Measurements from ENCODE around the gene TLE1. TPM values are rescaled to one million over a fixed set of nuclear protein-coding genes. Genes with fewer than 3 reads are reported as not detected.
"Not testable (repeated sequence)": the region's sequence is repeated elsewhere in the genome, so short reads cannot be mapped to it uniquely, and the experiment has no call there.

TLE1 gene
- total RNA-seq, 1 donor from 2014 or later: 36.6 TPM

DNA sequence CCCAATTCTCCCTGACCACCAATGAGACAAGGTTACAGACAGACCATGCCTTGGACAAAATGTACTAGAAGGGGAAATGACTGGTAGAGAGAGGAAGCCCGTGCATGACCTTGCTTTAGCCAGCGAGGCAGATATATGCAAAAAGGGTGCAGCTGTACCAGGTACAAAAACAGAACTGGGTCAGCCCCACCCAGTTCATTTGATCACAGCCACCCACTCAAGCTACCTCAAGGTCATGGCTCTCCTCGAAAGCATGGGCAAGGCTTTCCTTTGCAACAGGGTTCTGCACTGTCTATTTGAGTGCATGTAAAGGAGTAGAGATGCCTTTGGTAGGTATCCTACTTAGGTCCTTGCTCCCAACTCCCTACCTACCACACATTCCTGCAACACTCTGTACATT is 33.3 kb downstream of the TLE1 start:
- ATAC-seq (peak; percentile 69), DNase-seq (ENCODE audit: low spot score) (no peak)

DNA sequence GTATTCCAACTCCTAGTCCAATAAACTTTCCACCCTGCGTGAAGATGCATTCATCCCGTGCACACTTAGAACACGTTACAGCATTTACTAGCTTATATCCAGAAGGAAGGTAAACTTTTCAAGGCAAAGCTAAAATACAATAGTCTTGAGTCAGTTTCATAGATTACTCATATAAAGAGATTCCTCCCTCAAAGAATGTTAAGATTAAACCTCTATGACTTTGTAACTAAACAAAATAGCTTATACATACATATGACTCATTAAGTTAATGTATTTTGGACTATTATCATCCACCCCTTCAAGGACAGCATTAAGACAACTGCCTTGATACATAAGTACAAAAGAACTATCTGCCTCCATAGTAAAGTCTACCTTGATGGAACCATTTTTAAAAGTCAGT is 36.1 kb downstream of the TLE1 start:
- ATAC-seq (no peak), DNase-seq (ENCODE audit: low spot score) (no peak)

DNA sequence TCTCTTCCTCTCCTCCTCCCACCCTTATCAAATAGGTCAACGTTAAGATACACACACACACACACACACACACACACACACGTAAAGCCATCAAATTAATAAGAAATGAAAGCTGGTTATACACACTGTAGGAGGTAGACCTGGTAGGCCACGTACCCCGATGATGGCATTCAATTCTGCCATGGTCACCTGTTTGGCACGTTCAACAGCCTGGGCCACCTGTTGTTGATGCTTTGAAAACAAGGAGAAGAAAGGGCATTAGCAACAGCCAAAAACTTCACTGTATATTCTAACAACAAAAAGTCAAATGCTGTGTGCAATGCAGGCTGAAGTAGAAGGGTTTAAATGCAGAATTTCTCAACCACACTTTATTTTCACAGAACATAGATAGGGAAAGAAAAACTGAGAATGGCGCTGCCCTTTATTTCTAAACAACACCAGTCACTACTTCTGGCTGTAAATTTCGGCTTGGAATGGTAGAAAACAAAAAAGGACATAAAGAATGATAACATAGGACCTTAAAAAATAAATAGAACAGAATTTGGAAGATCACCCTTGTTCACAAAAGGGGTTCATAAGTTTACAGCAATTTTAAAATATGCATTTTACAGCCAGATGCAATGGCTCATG is 37.2 kb downstream of the TLE1 start:
- ATAC-seq (no peak), DNase-seq (ENCODE audit: low spot score) (no peak)

DNA sequence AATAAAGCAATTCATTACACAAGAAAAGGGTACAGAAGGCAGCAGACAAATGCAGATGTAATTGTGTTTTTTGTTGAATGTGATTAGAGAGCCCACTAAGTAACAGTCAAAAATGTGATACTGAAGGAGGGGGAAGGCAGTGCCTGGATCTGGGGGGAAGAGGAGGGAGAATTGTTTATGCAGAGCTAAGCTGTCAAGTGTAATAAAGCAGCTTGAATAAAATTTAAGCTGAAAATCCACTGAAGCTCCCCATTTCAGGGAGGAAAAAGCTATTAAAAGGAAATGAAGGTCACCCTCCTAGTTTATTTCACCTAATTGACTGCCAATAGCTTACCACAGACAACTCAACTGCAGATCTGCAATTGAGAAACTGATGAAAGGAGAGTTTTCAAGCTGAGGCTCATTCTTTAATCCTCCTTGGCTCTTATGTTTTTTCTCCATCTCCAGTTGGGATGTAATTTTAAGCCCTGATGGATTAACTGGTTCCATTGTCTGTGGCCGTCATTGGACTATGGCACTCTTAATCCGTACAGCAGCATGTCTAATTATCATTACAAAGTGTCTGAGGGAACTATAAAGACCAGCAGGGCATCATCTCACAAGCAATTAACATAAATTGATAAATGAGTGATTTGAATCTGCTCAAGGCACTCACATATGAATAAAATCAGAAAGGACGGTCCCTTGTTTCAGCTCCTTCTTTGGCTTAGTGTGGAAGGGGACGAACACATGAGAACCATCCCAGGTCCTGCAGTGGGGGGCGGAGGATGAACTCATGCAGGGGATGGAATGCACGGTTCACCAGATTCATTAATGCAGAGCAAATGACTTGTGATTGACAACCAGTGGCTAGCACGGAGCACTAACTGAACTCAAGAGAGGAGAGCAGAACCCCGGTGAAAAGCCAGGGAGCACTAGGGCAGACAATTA is 38.5 kb downstream of the TLE1 start:
- ATAC-seq (no peak), DNase-seq (ENCODE audit: low spot score) (no peak)

DNA sequence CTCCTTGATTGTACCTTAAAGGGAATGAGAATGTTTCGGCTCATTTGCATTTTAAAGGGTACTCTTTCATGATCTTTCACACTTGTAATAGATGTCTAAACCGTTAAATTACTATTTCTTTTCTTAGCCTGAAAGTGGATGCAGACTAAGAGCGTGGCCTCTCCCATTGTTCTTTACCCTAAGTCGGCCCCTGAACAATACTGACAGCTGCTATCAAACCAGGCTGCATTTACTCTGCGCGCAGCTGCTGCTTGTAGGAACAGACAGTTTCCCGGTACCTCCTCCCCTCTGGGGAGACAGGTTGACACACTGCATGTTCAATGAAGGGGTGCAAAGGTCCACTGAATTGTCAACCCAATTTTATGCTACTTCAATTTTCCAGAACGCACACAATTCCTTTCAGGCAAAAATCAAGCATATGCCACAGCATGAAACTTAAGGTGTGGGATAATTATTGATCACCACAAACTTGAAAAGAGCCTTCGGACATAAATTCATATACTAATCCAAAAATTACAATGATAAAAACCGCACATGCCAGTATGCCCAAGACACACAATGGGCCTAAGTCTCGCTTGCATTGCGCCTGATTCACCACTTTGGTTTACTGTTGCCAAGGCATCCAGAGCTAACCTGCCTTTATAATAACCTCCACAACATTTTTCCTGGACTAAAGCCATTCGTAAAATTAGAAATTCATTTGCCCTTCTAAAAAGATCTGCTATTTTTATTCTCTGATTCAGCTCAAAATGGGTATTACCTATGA is 39.7 kb downstream of the TLE1 start:
- DNase-seq (ENCODE audit: low spot score): no peak
- ATAC-seq: no peak

DNA sequence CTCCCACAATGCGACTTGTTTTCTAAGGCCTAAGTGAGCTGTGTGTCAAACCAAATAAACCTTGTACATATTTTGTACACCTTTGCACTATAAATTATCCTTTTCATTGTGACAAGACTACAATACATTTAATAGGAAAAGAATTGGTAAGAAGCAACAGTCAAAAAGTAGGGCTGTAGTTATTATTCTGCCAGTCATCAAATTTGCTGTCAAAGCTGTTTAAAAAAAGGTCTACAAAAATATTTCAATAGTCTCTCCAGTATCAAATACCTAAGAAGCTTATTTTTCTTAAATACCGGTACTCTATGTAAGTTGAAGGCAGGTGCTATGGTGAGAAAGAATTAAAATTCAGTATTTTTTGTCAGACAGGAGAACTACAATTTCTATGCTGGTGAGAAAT is 40.5 kb downstream of the TLE1 start:
- DNase-seq (ENCODE audit: low spot score) (no peak), ATAC-seq (no peak)

DNA sequence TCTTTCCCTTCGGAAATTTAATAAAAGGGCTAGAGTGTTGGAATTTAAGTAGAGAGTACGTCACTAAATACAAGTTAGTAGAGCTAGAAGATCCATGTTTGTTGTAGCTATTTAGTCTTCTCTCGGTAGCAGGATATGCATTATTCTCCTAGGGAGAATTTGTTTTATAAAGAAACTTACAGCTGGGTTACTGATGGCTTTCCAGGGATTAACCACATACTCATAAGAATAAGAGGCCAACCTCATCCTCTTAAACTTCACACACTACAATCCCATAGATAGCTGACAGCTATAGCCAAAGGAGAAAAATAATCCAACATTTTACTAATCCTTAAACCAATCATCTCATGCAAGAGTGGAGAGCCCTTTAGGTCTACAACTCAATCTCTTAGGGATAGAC is 43.0 kb downstream of the TLE1 start:
- DNase-seq (ENCODE audit: low spot score) (no peak), ATAC-seq (no peak)

DNA sequence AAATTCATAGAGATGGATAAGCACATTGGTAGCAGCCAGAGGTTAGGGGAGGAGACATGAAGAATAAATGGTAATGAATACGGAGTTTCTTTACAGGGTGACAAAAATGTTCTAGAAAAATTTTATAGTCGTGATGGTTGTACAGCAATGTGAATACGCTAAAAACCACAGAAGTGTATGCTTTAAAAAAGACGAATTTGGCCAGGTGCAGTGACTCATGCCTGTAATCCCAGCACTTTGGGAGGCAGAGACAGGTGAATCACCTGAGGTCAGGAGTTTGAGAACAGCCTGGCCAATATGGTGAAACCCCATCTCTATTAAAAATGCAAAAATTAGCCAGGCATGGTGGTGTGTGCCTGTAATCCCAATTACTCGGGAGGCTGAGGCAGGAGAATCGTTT is 44.8 kb downstream of the TLE1 start:
- DNase-seq (ENCODE audit: low spot score); ATAC-seq: not testable (repeated sequence)

DNA sequence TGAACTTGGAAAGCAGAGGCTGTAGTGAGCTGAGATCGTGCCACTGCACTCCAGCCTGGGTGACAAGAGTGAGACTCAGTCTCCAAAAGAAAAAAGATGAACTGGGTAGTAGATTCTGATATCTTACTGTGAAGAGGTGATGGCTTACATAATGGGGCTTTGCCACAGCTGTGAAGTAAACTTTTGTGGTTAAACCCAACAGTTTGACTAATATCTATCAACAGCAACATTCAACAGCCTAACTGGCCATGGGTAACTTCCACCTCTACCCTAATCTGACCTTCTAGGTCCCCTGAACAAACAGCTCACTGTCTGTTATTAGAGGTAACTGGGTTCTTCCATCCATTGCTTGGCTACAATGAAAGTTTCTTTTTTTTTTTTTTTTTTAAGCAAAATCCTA is 52.1 kb downstream of the TLE1 start:
- DNase-seq (ENCODE audit: low spot score): no peak
- ATAC-seq: no peak

DNA sequence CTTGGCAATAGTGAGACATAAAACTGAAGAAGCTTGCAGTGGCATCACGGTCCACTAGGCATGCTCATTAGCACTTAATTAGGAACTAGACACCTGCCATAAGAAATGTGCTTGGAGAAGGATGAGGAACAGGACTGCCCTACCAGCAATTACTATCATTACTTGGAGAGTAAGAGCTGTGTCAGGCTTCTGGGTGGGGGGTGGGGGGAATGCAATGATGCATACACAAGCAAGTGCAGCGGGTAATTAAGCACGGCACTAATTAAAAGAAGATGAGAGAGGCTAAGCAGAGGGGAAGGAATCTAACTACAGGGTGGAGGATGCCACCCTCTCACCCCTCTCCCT is 53.1 kb downstream of the TLE1 start:
- ATAC-seq (no peak), DNase-seq (ENCODE audit: low spot score) (no peak)

DNA sequence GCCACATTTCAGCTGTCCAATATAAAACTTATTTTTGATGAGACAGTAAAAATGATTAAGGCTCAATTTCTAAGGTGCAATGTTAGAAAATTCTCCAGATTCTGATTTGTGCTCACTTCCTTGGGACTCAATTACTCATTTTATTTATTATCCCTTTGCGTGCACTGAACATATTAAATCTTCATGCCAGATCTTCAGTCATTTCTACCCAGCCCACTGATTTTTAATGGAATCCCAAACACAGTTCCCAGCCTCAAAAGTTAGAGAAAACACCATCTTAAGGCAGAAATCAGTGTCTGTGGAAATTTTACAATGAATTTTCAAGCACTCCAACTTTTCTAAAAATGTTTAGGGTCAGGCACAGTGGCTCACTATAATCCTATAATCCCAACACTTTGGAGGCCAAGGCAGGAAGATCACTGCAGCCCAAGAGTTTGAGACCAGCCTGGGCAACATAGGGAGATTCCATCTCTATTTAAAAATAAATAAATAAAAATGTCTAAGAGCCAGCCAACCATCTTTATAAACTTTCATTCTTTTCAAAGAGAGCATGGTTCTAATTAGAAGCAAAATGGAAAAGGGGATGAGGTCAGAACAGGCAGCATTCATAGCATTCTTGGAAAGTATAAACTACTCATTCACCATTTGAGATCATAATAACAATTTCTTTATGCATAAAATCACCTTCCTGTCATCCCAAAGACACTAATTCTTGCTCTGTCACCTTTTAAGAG is 53.7 kb downstream of the TLE1 start:
- DNase-seq (ENCODE audit: low spot score) (no peak), ATAC-seq (no peak)

DNA sequence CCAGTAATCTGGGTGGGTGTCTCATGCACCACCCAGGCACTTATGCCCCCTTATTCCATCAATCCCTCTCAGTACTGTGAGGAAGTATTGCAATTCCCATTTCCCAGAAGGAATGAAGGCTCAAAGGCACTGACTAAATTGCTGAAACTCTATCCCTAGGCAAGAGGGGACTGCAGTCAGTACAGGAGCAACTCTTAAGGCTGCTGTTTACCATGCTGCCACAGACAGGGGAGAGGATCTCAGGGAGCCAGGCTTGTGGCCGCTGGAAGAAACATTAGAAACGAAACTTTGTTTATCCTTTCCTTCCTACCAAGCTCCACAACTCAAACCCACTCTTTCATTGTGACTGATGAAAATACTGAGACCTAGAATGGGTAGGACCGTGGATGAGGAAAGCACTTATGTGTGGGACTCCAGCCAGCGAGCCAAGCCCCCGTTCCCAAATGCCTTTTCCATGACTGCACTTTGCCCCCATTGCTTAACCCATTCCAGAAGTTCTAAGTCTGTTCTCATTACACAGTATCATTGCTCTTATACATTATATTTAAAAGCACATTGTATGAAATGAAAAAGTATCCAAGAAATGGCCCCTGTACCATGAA is 54.3 kb downstream of the TLE1 start:
- peak; percentile 70 for ATAC-seq
- DNase-seq (ENCODE audit: low spot score): no peak

DNA sequence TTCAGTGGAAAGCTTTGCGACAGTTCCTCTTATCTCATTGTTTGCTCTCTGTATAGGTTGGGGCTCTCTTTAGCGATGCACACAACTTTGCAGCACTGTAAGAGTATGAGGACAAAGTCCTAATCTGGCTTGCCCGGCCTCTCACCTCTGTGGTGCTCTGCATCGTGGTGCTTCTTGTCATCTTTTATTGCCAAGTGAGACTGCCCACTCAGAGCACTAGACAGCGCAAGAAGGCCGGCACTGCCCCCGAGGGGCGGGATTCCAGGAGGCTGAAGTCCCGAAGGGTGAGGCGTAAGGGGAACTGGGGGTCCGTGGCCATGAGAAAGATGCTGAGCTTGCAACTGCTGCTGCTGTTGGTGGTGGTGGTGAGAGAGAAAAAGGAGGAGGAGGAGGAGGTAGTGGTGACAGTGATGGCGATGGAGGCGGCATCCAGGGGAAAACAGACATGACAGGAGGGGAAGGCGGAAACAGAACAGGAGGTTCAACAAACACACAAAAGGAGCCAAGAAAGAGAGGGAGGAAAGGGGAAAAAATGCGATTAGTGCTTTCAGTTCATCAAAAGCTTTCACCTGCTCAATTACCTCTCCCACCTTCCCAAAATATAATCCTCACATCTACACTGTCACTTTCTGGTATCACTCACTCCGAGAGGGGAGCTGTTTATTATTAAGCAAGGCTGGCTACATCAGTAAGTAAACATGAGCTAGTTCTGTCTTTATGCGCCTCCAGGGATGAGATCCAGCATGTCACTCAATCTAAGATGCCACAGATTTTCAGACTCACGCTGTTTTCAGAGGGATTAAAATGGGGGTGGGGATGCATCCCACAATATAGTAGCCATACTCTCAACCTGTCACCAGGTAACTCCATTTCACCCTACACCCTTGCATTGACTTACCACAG is 55.1 kb downstream of the TLE1 start:
- DNase-seq (ENCODE audit: low spot score) (no peak), ATAC-seq (peak; percentile 69)

DNA sequence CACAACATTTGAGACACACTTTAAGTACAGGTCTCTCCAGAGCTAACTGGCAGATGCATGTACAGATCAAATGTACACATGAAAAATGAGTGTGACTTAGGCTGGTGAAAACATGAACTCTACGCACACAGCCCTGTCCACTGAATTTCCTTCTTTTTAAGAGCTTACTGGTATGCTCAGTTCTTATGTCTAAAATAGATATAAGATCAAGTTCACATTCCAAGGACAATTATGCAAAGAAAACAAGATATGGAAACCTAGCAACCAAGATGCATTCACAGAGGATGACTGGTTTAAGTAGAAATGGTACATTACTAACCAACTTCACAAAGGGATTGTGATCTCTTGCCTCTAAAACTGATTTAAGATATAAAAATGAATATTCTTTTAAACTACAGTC is 56.7 kb downstream of the TLE1 start:
- no peak for ATAC-seq
- DNase-seq (ENCODE audit: low spot score): no peak

DNA sequence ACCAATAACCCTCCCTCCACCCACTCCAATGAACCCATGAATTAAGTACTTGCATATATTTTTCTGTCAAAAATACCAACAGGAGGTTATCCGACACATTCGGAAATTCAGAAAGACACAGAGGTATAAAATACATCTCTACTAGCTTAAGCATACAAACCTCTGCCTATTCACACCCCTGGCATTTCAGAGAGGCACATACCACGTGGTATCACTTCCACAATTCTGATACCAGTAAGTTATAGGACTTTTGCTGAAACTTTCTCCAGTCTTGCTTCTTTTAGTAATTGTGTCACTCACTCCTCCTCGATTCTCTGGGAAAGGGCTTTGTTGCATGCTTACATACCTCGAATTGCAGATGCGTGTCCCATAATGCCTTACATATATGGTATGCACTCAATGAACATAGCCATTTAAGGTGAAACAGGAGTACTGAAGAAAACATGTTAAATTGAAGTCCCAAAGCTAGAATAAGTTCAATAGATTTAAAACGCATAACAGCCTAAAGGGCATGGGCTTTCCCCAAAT is 58.1 kb downstream of the TLE1 start:
- no peak for DNase-seq (ENCODE audit: low spot score)
- ATAC-seq: no peak

DNA sequence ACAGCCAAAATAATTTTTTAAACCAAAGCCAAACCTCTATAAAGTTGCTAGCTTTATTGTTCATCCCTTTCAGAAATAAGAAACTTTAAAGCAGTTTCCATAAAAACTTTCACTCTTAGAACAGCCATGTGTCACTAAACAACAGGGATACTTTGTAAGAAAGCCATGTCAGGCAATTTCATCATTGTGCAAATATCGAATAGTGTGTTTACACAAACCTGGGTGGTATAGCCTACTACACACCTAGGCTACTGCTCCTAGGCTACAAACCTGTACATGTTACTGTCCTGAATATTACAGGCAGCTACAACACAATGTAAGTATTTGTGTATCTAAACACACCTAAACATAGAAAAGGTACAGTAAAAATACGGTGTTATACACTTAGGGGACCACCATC is 59.9 kb downstream of the TLE1 start:
- DNase-seq (ENCODE audit: low spot score) (no peak), ATAC-seq (no peak)

DNA sequence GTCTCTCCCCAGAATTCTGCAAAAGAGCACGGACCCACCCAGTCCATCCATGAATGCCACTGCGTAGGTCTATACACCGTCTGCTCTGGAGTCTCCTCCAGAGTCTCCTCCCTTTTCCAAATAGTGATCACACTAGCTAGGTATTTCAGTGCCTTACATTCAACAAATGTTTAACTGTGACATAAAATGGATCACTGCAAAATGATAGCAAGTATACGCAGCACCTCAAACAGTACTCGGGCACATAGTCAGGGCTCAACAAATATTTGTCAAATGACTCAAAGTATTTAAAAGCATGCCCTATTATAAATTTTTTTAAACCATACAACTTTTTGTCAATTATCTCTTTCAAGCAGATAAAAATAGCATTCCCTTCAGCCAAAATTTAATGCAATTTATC is 60.5 kb downstream of the TLE1 start:
- DNase-seq (ENCODE audit: low spot score) (no peak), ATAC-seq (no peak)

DNA sequence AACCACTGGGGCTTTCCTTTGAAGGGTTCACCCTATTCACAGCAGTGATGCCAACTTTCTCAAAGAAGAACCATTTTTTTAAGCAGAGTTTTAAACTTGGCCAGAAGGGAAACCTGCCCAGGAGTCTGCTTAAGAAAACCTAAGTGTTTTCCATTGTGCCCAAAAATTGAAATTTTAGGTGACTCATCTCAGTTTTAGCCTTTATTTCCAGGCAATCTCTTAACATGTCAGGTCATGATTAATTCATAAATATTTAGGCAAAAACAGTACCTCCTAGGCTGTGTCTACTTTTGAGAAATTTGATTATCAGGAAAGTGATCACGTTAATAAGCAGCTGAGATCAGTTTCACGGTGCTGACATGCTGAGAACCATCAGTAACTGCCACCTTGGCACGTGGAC is 61.9 kb downstream of the TLE1 start:
- no peak for DNase-seq (ENCODE audit: low spot score)

DNA sequence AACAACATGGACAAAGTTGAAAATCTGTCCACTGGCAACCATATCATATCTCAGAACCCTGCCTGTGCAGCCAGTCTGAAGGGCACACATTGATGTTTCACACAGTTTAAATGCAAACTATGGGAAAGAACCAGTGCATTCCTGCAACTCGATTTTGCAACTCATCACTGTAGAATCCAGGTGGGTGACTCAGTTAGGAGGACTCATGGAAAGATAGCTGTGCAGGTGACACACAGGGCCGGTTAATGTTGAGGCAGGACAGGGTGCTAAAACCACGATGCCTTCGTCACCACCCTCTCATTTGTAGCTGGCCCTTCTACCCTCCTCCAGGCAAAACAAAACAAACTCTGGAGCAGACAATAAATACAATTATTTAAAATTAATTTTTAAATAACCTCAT is 62.8 kb downstream of the TLE1 start:
- DNase-seq (ENCODE audit: low spot score): no peak
- no peak for ATAC-seq

More for the DNA sequence above, 61.9 kb downstream of the TLE1 start:
- ATAC-seq: no peak

All from left lobe of liver (tissue), 2 donors.